H1 (cell line): ENCODE results near the gene RCBTB1. TPM values are rescaled to one million over a fixed set of nuclear protein-coding genes. Genes with fewer than 3 reads are reported as not detected.

Source experiments
- BACH1 ChIP-seq: IDR thresholded peaks from 2 replicates; pipeline ENCODE4 v1.6.1; 2012; ENCODE audit warnings: low read length, improper control_type of control experiment
- POU5F1 ChIP-seq: IDR thresholded peaks from 2 replicates; pipeline ENCODE4 v1.6.1; 2011; ENCODE audit warnings: low read depth, mild to moderate bottlenecking, low read length, moderate library complexity
- SIRT6 ChIP-seq: IDR thresholded peaks from one replicate; pipeline ENCODE4 v1.7.1; 2012; ENCODE audit warnings: low read length, inconsistent platforms
- SUZ12 ChIP-seq: fragments of 200-600 bp; sonication (generic); IDR thresholded peaks from 2 replicates; pipeline ENCODE4 v1.6.1; 2012; ENCODE audit warnings: mild to moderate bottlenecking, inconsistent platforms, low read length, moderate library complexity, mixed read lengths
- polyA plus RNA-seq, 7 experiments: library from polyadenylated mRNA; depleted of rRNA in 3 of 7; stranded (reverse) in 5 of 7; unstranded in 2 of 7; fragments of >200 nt in 5 of 7; fragments of 200-250 nt in 2 of 7; gene quantifications; 1 replicate in 5 of 7; 2 replicates in 1 of 7; 4 replicates in 1 of 7; pipeline versions ENCODE4 v1.2.1 to v1.2.3, GENCODE V29; 2011 to 2013; ENCODE audit warnings: missing spikeins in 2 of 7, mixed read lengths in 2 of 7
- total RNA-seq: library from RNA; stranded (reverse); fragmentation: NEBNext Ultra II Directional; extraction: Animal tissue kit (Norgen Biotek cat#: 25700); gene quantifications from 2 replicates; pipeline ENCODE4 v1.2.1, GENCODE V29; 2021
- TF ChIP-seq, protein P1 (sequence below): IDR thresholded peaks from 2 replicates; pipeline ENCODE4 v1.6.1; 2011; ENCODE audit warnings: low read depth, mild to moderate bottlenecking, low read length; ENCODE audit not compliant: insufficient read depth

The RCBTB1 gene
- total and polyA plus RNA-seq, 2 of the 8 experiments (the other 6 are each of a cell fraction or from before 2014, with no cell fraction given) = 13.7 to 29.8 TPM

DNA sequence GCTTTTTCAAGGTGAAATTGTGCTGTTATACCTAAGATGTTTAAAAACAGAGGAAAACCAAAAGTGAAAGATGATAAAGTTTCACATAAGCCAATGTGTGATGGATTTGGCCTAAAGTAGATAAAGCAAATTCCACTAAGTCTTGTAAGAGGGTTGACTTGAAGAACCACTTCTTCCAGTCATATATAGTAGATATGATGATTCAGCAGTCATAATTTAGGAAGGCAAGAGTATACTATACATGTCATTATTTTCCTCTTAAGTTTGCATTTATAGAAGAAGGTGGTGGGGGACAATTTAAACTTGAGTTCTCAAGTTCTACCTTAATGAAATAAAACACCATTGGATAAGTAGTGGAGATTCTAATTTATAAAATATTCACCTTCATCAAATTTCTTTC is 52.3 kb downstream of the RCBTB1 start (continued):
- TF ChIP-seq POU5F1 (no peak), BACH1 (no peak), SUZ12 (no peak), SIRT6 (no peak)
- TF ChIP-seq, protein P1, sequence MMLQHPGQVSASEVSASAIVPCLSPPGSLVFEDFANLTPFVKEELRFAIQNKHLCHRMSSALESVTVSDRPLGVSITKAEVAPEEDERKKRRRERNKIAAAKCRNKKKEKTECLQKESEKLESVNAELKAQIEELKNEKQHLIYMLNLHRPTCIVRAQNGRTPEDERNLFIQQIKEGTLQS = no peak
